KBM-7 (cell line): ENCODE data around the gene IL4I1.

Source experiments
- DNase-seq: peaks from one replicate; pipeline ENCODE4 v3.0.0-alpha.2; 2015
- in situ Hi-C: fragments of 300-500 bp; cut with MboI; formaldehyde crosslinking; loops from 2 replicates; pipeline ENCODE4 v1.14.3; 2020; ENCODE audit warnings: low sequenced_read_pairs, low pct_unique_long_range_greater_than_20kb, mixed read lengths

Gene IL4I1

DNA sequence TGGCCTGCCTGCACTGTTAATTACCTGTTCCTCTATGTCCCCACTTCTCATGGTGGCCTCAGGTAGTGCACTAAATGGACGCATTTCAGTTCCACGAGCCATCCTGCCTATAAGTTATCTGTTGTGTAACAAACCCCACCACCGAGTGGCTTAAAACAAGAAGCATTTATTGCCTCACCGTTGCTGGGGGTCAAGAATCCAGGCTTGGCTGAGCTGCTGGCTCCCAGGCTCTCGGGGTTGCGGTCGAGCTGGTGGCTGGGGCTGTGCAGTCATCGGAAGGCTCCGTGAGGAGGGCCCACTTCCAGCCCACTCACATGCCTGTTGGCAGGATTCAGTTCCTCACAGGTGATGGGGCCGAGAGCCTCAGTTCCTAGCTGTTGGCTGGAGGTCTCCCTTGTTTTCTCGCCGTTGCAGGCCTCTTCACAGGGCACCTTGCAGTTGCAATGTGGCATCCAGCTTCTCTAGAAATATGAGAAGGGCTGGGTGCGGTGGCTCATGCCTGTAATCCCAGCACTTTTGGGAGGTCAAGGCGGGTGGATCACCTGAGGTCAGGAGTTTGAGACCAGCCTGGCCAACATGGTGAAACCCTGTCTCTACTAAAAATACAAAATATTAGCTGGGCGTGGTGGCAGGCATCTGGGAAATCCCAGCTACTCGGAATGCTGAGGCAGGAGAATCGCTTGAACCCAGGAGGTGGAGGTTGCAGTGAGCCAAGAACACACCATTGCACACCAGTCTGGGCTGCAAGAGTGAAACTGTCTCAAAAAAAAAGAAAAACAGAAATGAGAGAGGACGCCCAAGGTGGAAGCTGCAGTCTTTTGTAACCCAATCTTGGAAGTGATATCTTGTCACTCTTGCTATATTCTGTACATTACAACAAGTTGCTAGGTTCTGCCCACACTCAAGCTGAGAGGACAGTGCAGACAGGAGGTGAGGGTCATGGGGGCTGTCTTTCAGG is 52.3 kb downstream of the IL4I1 start:
- in situ Hi-C loops = no loop called here
- DNase-seq = no peak

DNA sequence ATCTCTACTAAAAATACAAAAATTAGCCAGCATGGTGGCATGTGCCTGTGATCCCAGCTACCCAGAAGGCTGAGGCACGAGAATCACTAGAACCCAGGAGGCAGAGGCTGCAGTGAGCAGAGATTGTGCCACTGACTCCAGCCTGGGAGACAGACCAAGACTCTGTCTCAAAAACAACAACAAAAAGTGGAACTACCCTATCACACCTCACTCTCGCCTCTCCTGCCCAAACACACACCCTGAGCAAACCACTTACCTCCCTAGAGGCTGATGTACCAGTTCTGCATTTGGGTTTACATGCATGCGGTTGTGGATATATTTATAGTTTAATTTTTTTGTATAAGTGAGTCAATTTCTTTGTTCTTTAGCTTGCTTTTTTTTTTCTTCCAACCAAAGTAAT is 53.4 kb downstream of the IL4I1 start:
- in situ Hi-C loops = no loop called here
- no peak for DNase-seq

DNA sequence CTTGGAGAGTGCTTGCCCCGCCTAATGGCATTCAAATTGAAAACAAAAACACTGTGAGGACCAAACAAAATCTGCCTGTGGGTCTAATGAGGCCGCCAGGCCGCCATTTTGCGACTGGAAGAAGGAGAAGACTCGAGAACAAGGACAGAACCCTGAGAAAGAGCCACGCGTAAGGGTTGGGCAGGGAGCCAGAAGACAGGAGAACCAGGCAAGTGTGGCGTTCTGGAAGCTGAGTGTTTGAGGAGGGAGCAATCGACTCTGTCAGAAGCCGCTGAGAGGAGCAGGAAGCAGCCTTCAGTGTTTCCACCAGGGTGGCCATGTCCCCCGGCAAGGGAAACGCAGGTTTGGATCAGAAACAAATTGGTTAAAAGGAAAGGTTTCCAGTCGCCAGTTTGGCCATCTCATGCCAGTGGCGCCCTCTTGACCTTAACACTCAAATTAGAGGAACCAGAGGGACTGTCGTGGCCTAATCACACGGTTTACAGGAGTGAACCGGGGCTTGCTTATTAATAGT is 55.9 kb downstream of the IL4I1 start:
- DNase-seq = no peak
- in situ Hi-C loops = no loop called here

DNA sequence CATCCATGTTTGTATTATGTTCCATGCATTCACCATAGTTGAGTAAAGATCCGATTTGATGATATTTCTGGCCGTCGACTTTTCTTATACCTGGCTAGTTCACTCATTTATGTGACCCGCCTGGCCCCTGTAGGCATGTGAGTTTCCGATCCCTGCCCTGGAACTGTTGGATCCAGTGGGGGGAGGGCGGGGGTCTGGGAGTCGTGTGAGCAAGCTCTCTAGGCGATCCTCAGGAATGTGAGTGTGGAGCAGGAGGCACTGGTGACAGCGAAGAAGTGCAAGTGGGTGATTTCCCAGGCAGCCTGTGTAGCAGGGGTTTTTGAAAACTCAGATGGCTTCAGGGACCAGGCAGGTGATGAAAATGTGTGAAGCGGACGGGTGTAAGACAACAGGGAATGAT is 56.4 kb downstream of the IL4I1 start:
- no peak for DNase-seq
- in situ Hi-C loops = no loop called here

DNA sequence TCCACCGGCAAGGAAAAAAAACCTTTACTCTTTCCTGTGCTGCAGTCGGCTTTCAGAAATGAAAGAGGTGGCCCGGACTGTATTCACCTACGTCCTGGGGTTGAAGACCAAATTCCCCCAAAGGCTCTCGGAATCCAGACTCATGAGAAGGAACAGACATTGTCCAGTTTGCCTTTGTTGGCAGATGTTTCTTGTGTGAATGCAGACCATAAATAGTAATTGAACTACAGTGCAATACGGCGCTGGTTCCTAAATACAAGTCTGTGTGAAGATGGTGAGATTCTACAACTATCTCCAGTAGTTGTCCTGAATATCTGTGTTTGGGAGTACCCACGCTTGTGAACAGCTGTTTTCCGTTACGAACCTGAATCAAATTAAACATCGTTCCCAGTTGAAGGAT is 57.0 kb downstream of the IL4I1 start:
- in situ Hi-C loops = no loop called here
- no peak for DNase-seq
